Osteocyte (in vitro differentiated cells): ENCODE measurements around the gene SNHG17. TPM values are rescaled to one million over a fixed set of nuclear protein-coding genes. Genes with fewer than 3 reads are reported as not detected.

Experiments
- DNase-seq: peaks from one replicate; pipeline ENCODE4 v3.0.0; 2021; ENCODE audit warnings: mixed read lengths; ENCODE audit not compliant: unreplicated experiment; ENCODE audit errors: extremely low spot score
- H3K27ac Mint-ChIP-seq: one replicate; pipeline ENCODE4 v1.8.0; 2021; ENCODE audit warnings: mild to moderate bottlenecking, mixed read lengths; ENCODE audit not compliant: unreplicated experiment
- H3K27me3 Mint-ChIP-seq: one replicate; pipeline ENCODE4 v1.8.0; 2021; ENCODE audit warnings: mixed read lengths; ENCODE audit not compliant: unreplicated experiment
- H3K36me3 Mint-ChIP-seq: one replicate; pipeline ENCODE4 v1.8.0; 2021; ENCODE audit warnings: mixed read lengths; ENCODE audit not compliant: unreplicated experiment
- H3K4me1 Mint-ChIP-seq: one replicate; pipeline ENCODE4 v1.8.0; 2021; ENCODE audit warnings: mixed read lengths; ENCODE audit not compliant: unreplicated experiment
- H3K4me3 Mint-ChIP-seq: one replicate; pipeline ENCODE4 v1.8.0; 2021; ENCODE audit warnings: mild to moderate bottlenecking, moderate library complexity, mixed read lengths; ENCODE audit not compliant: unreplicated experiment
- H3K9me3 Mint-ChIP-seq: one replicate; pipeline ENCODE4 v1.8.0; 2021; ENCODE audit warnings: mixed read lengths; ENCODE audit not compliant: unreplicated experiment
- CTCF ChIP-seq: fragments of 200-600 bp; sonication (generic); IDR thresholded peaks from 2 replicates; pipeline ENCODE4 v1.5.0; 2021; ENCODE audit warnings: antibody characterized with exemption, mild to moderate bottlenecking, moderate library complexity
- total RNA-seq: library from RNA; stranded (reverse); gene quantifications from 2 replicates; pipeline ENCODE4 v1.2.1, GENCODE V29; 2021

The SNHG17 gene
- total RNA-seq, 1 donor from 2014 or later, result 29.6 TPM

DNA sequence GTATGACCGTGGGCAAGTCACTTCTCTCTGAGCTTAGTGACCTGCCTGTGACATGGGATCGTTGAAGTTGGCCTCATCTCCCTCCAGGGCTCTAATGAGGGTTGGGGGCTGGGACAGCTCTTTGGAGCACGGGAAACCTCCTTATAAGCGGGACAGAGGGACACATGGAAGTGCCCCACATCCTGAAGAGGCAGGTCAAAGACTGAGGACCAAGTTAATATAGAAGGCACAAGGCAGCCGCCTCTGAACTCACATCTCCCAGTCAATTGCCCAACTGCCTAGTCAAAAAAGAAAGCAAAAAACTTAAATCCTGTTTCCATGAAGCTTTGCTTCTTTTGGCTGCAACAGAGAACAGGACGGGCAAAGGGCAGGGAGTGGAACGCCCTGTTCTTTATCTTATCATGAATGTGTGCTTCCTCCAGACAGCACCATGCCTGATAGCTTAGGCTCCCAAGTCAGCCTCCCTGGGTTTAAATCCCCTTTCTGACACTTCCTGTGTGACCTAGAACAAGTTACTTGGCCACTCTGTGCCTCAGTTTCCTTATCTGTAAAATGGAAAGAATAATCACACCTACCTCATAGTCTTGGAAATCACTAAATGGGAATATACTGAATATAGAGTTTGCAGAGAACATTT is 61.8 kb downstream of the SNHG17 start:
- TF ChIP-seq CTCF, result no peak

GRCh38 chr20:38372806-38373205 is 62.3 kb downstream of the SNHG17 start:
- no peaks in the 10 kb centered on the region for H3K36me3 Mint-ChIP-seq
- no peak overlapping the region for H3K4me3 Mint-ChIP-seq
- peaks cover 55% of the 10 kb centered on the region for H3K27me3 Mint-ChIP-seq
- H3K4me1 Mint-ChIP-seq, result no peaks in the 10 kb centered on the region
- DNase-seq, result no peak
- H3K27ac Mint-ChIP-seq, result no peak overlapping the region
- no peak for TF ChIP-seq CTCF
- no peaks in the 10 kb centered on the region for H3K9me3 Mint-ChIP-seq

More for the DNA sequence above, 61.8 kb downstream of the SNHG17 start:
- Mint-ChIP-seq H3K36me3 (no peaks in the 10 kb centered on the region), H3K27ac (no peak overlapping the region), H3K4me3 (no peak overlapping the region), H3K4me1 (no peaks in the 10 kb centered on the region), H3K27me3 (peaks cover 55% of the 10 kb centered on the region), H3K9me3 (no peaks in the 10 kb centered on the region)
- no peak for DNase-seq

Other genes with a start within 250 kb of the SNHG17 start
- gene KIAA1755, start 174.6 kb downstream of the SNHG17 start, total RNA-seq, result 50.2 and 60.6 TPM in 2 replicates
- gene BPI, start 131.2 kb downstream of the SNHG17 start, total RNA-seq, result 7.7 and 8.5 TPM in 2 replicates
- gene LBP, start 88.8 kb downstream of the SNHG17 start, total RNA-seq, result not detected in 2 replicates
- 36.8 and 37.1 TPM in 2 replicates for gene RALGAPB, start 37.5 kb upstream of the SNHG17 start, total RNA-seq
- gene ADIG, start 145.9 kb upstream of the SNHG17 start, total RNA-seq, result not detected in 2 replicates
- gene ARHGAP40, start 166.5 kb upstream of the SNHG17 start, total RNA-seq, result not detected in 2 replicates